Measurements from ENCODE around the gene KRTAP2-1. TPM values are rescaled to one million over a fixed set of nuclear protein-coding genes. Genes with fewer than 3 reads are reported as not detected.

The KRTAP2-1 gene
- total RNA-seq, 2 donors from 2014 or later: not detected

DNA sequence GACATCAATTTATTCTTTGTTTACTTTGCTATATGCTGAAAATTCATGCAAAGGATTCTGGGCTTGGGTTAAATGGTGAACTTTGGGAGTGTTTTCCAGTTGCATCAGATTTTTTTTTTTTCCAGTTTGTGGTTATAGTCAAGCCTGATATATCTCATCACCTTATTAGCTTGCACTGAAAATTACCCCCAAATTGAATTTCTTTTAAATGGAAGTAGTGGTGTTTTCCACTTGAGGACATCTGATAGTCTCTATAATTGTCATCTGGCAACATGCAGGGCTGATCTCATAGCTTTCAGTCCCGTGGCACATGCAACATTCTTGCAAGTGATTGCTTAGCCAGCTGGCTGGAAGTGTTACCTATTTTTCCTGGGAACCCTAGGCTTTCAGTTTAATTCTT lies 33.5 kb downstream of the KRTAP2-1 start:
- H3K27me3 ChIP-seq: no peaks in the 10 kb centered on the region
- no peak overlapping the region for H3K4me3 ChIP-seq
- no peaks in the 10 kb centered on the region for H3K4me1 ChIP-seq
- DNase-seq (ENCODE audit: low spot score): no peak
- H3K9me3 ChIP-seq: no peaks in the 10 kb centered on the region
- TF ChIP-seq, protein P1, sequence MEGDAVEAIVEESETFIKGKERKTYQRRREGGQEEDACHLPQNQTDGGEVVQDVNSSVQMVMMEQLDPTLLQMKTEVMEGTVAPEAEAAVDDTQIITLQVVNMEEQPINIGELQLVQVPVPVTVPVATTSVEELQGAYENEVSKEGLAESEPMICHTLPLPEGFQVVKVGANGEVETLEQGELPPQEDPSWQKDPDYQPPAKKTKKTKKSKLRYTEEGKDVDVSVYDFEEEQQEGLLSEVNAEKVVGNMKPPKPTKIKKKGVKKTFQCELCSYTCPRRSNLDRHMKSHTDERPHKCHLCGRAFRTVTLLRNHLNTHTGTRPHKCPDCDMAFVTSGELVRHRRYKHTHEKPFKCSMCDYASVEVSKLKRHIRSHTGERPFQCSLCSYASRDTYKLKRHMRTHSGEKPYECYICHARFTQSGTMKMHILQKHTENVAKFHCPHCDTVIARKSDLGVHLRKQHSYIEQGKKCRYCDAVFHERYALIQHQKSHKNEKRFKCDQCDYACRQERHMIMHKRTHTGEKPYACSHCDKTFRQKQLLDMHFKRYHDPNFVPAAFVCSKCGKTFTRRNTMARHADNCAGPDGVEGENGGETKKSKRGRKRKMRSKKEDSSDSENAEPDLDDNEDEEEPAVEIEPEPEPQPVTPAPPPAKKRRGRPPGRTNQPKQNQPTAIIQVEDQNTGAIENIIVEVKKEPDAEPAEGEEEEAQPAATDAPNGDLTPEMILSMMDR (IDR thresholded peaks at IDR 0.05): no peak
- no peaks in the 10 kb centered on the region for H3K36me3 ChIP-seq
- no peak overlapping the region for H3K27ac ChIP-seq

DNA sequence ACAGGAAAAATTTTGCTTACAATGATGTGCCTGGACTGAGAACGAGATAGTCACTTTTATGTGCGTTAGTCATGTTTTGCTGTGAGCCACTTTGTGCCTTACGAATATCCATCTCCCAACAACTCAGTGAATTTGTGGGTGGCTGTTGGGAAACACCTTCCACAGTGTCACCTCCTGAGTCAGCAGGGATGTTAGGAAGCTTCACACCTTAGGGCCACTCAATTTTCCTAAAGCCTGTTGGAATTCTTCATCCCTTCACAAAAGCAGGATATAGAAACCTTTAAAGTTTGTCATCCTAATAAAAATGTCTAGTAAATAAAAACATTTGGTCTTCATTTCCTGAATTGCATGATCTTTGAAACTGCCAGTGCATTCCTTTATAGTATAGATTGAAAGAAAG lies 33.9 kb downstream of the KRTAP2-1 start:
- no peak overlapping the region for H3K4me3 ChIP-seq
- H3K9me3 ChIP-seq: no peaks in the 10 kb centered on the region
- H3K36me3 ChIP-seq: no peaks in the 10 kb centered on the region
- TF ChIP-seq, protein P1 (IDR thresholded peaks at IDR 0.05): no peak
- no peak for DNase-seq (ENCODE audit: low spot score)
- no peak overlapping the region for H3K27ac ChIP-seq
- no peaks in the 10 kb centered on the region for H3K27me3 ChIP-seq
- no peaks in the 10 kb centered on the region for H3K4me1 ChIP-seq

DNA sequence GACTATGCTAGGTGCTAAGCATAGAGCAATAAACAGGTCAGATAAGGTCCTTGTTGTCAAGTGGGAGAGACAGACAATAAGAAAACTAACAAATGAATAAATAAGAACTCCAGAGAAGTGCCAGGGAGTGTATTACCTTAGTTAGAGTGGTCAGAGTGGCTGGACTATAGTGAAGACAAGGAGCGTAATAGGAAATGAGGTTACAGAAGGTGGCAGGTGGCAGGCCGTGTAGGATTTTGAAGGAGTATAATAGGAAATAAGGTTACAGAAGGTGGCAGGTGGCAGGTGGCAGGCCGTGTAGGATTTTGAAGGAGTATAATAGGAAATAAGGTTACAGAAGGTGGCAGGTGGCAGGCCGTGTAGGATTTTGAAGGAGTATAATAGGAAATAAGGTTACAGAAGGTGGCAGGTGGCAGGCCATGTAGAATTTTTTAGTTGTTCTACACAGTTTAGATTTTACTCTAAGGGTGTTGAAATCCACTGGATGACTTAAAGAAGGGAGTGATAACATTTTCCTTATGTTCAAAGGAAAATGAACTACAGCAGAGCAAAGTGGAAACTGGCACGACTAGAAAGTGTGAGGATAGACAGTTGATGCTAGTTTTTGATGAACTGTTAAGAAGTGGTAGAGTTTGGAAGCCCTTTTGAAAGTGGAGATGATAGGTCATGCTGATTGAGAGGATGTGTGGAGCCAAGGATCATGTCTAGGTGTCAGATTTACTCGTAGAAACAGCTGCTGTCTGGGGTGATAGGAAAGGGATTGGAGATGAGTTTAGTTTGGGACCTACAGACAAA lies 34.6 kb downstream of the KRTAP2-1 start:
- Histone ChIP-seq H3K36me3 (no peaks in the 10 kb centered on the region), H3K4me1 (no peaks in the 10 kb centered on the region), H3K27ac (no peak overlapping the region), H3K9me3 (no peaks in the 10 kb centered on the region), H3K27me3 (no peaks in the 10 kb centered on the region), H3K4me3 (no peak overlapping the region)
- TF ChIP-seq, protein P1 (IDR thresholded peaks at IDR 0.05): no peak
- no peak for DNase-seq (ENCODE audit: low spot score)

DNA sequence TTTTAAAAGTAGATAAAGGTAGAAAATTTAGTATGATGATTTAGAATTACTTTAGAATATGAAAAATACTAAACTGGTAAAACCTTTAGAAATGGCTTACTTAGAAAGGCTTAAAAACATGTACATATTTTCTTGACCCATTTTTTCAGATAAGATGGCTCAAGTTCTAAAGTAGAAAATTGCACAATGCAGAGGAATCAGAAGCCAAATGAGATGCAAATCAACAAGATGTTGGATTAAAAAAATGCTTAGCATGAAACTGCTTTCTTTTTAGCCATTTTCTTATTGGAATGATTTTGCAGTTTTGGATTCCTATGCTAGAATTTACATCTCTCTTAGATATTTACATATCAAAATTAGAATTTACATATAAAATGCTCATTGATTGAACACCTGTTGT lies 36.7 kb downstream of the KRTAP2-1 start:
- no peaks in the 10 kb centered on the region for H3K9me3 ChIP-seq
- no peaks in the 10 kb centered on the region for H3K27me3 ChIP-seq
- no peaks in the 10 kb centered on the region for H3K36me3 ChIP-seq
- H3K4me1 ChIP-seq: no peaks in the 10 kb centered on the region
- TF ChIP-seq, protein P1 (IDR thresholded peaks at IDR 0.05): no peak
- no peak for DNase-seq (ENCODE audit: low spot score)
- no peak overlapping the region for H3K27ac ChIP-seq
- H3K4me3 ChIP-seq: no peak overlapping the region

DNA sequence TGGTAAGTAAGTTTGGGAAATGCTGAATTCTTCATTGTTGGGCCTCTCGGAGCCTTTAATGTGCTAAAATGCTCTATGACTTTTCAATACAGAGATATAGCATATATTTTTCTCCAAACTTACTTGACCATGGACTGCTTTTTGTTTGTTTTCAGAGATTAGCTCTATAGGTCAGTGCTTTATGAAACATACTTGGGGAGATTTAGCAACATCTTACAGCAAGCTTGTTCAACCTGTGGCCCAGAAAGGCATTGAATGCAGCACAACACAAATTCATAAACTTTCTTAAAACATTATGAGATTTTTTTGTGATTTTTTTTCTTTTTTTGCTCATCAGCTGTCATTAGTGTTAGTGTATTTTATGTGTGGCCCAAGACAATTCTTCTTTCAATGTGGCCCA lies 37.2 kb downstream of the KRTAP2-1 start:
- Histone ChIP-seq H3K4me1 (no peaks in the 10 kb centered on the region), H3K36me3 (no peaks in the 10 kb centered on the region), H3K4me3 (no peak overlapping the region), H3K27ac (no peak overlapping the region), H3K9me3 (no peaks in the 10 kb centered on the region), H3K27me3 (no peaks in the 10 kb centered on the region)
- DNase-seq (ENCODE audit: low spot score): no peak
- TF ChIP-seq, protein P1 (IDR thresholded peaks at IDR 0.05): no peak

DNA sequence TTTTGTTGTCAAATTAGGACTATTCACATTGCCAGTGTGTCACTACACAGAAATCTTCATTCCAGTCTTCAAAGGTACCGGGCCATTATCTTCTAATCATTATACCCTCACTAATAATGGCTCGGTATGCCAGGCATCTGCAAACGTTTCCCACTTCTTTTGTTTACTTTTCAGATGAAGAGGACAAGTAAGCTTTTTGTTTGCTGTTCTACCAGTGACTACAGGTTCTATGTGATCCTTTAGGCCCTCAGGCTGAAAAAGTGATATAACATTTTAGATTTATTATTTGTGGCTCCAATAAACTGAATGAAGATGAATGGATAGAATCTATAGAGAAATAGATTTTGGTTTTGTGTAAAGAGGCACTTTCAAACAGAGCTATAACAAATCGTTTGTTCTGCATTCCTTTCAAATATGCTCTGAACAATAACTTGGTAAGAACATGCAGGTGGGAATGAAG lies 37.8 kb downstream of the KRTAP2-1 start:
- Histone ChIP-seq H3K36me3 (no peaks in the 10 kb centered on the region), H3K4me3 (no peak overlapping the region), H3K27me3 (no peaks in the 10 kb centered on the region), H3K4me1 (no peaks in the 10 kb centered on the region), H3K27ac (no peak overlapping the region), H3K9me3 (no peaks in the 10 kb centered on the region)
- TF ChIP-seq, protein P1 (IDR thresholded peaks at IDR 0.05): no peak
- DNase-seq (ENCODE audit: low spot score): no peak

All from right atrium auricular region (tissue), 2 donors.